K562 (cell line): ENCODE measurements around the gene PLCG2. TPM values are rescaled to one million over a fixed set of nuclear protein-coding genes. Genes with fewer than 3 reads are reported as not detected.

Experiments used
- ATAC-seq: fragments of 200-7000 bp; cut with Tn5 transposase; 3 replicates; pipeline ENCODE4 v1.9.1; 2020; ENCODE audit warnings: moderate library complexity
- BruUV-seq: library from RNA; stranded (reverse); fragments of 400-500 nt; replicated peaks from 2 replicates; lab custom pipeline; 2021; lab: Mats Ljungman, UMichigan
- CTCF ChIA-PET: fragments of 300-600 bp; formaldehyde crosslinking; extraction: SDS; loops from one replicate; lab custom pipeline; 2021; ENCODE audit warnings: low intra/inter-chr PET ratio; lab: Yijun Ruan, JAX
- POLR2A ChIA-PET: fragments of 300-600, 350-650 bp; sonication (Branson Sonifier 250); formaldehyde crosslinking; extraction: SDS; loops from one replicate; lab custom pipeline; 2021; ENCODE audit warnings: antibody characterized with exemption, inconsistent platforms; lab: Yijun Ruan, JAX
- DNase-seq, 4 experiments: peaks; one replicate each; pipeline versions ENCODE4 v3.0.0 to v3.0.0-alpha.2; 2011 to 2018; ENCODE audit warnings: low spot score in 3 of 4, mixed read lengths in 3 of 4; ENCODE audit errors: extremely low read depth in 1 of 4
- FAIRE-seq: peaks from 2 replicates; lab custom pipeline; 2011; peaks lifted over from hg19 to GRCh38; lab: Jason Lieb, UNC
- H2AFZ ChIP-seq: 2 replicates; pipeline ENCODE4 v1.6.0; 2011; ENCODE audit warnings: low read depth, low read length, control low read depth, inconsistent platforms
- H3K27ac ChIP-seq: fragments of 200-600 bp; 3 replicates; pipeline ENCODE4 v1.8.0; 2011; ENCODE audit warnings: low read depth, mild to moderate bottlenecking, control low read depth, inconsistent platforms, low read length, moderate library complexity, mixed read lengths; ENCODE audit errors: extremely low read depth
- H3K27me3 ChIP-seq, 2 experiments: fragments of 300-600 bp in 1 of 2; 2 replicates in 1 of 2; 3 replicates in 1 of 2; pipeline versions ENCODE4 v1.6.0 to v1.8.0; 2011; ENCODE audit warnings: inconsistent platforms in 2 of 2, low read length in 2 of 2, mild to moderate bottlenecking in 1 of 2, mixed read lengths in 1 of 2, moderate library complexity in 1 of 2; ENCODE audit not compliant: control insufficient read depth in 2 of 2, insufficient read depth in 2 of 2
- H3K36me3 ChIP-seq: fragments of 300-600 bp; 3 replicates; pipeline ENCODE4 v1.8.0; 2011; ENCODE audit warnings: mild to moderate bottlenecking, low read length, inconsistent platforms; ENCODE audit not compliant: control insufficient read depth, insufficient read depth
- H3K4me1 ChIP-seq, 2 experiments: fragments of 200-600 bp in 1 of 2; replicated peaks in 1 of 2; 2 replicates in 1 of 2; 3 replicates in 1 of 2; pipeline versions ENCODE4 v1.5.1 to v1.8.0; 2011; ENCODE audit warnings: inconsistent platforms in 2 of 2, low read length in 2 of 2, mild to moderate bottlenecking in 1 of 2, mixed read lengths in 1 of 2, moderate library complexity in 1 of 2; ENCODE audit not compliant: control insufficient read depth in 2 of 2, insufficient read depth in 2 of 2
- H3K4me2 ChIP-seq: 2 replicates; pipeline ENCODE4 v1.6.1; 2011; ENCODE audit warnings: low read length, control low read depth, inconsistent platforms, mixed read lengths; ENCODE audit not compliant: insufficient read depth
- H3K4me3 ChIP-seq: fragments of 200-600 bp; sonication (generic), shearing (Covaris generic); 2 replicates; pipeline ENCODE4 v1.5.1; 2016; ENCODE audit warnings: control low read depth, inconsistent platforms
- H3K79me2 ChIP-seq: fragments of 200-600 bp; 3 replicates; pipeline ENCODE4 v1.8.0; 2011; ENCODE audit warnings: low read length, inconsistent platforms; ENCODE audit not compliant: control insufficient read depth, insufficient read depth
- H3K9ac ChIP-seq, 2 experiments: 2 replicates each; pipeline versions ENCODE4 v1.6.0 to v1.6.1; 2011; ENCODE audit warnings: low read depth in 2 of 2, low read length in 2 of 2, control low read depth in 1 of 2, inconsistent platforms in 1 of 2, mild to moderate bottlenecking in 1 of 2, mixed read lengths in 1 of 2; ENCODE audit not compliant: insufficient read depth in 1 of 2
- H3K9me1 ChIP-seq: one replicate; pipeline ENCODE4 v1.6.0; 2011; ENCODE audit warnings: inconsistent platforms, mild to moderate bottlenecking, low read length, moderate library complexity; ENCODE audit not compliant: control insufficient read depth, insufficient read depth
- H3K9me3 ChIP-seq: replicated peaks from 2 replicates; pipeline ENCODE4 v1.5.1; 2011; ENCODE audit warnings: low read depth, low read length, inconsistent platforms; ENCODE audit not compliant: control insufficient read depth, insufficient read depth
- H4K20me1 ChIP-seq: replicated peaks from 2 replicates; pipeline ENCODE4 v1.6.1; 2011; ENCODE audit warnings: low read length, inconsistent platforms, mixed read lengths; ENCODE audit not compliant: control insufficient read depth, insufficient read depth
- ARID3A ChIP-seq: IDR thresholded peaks from 2 replicates; pipeline ENCODE4 v1.6.1; 2012; ENCODE audit warnings: low read depth, low read length, improper control_type of control experiment, borderline replicate concordance
- BDP1 ChIP-seq: IDR thresholded peaks from 3 replicates; pipeline ENCODE4 v1.6.1; 2011; ENCODE audit not compliant: insufficient read length, insufficient read depth
- CBX3 ChIP-seq, 2 experiments: IDR thresholded peaks; 1 replicate in 1 of 2; 2 replicates in 1 of 2; pipeline ENCODE4 v1.6.1; 2012; ENCODE audit warnings: inconsistent platforms in 2 of 2, low read length in 2 of 2, borderline replicate concordance in 1 of 2, control low read depth in 1 of 2
- CEBPZ ChIP-seq: fragments of 150-350 bp; IDR thresholded peaks from 2 replicates; pipeline ENCODE4 v1.6.1; 2014; ENCODE audit warnings: low read depth, mild to moderate bottlenecking, low read length, borderline replicate concordance
- DEAF1 ChIP-seq: fragments of 450-650 bp; formaldehyde crosslinking; IDR thresholded peaks from 2 replicates; pipeline ENCODE4 v1.4.0; 2020; ENCODE audit warnings: mild to moderate bottlenecking, moderate library complexity
- FUS ChIP-seq: fragments of 200-400 bp; formaldehyde crosslinking; optimal IDR thresholded peaks from 2 replicates; pipeline ENCODE3; 2017; ENCODE audit warnings: low read depth, low read length
- KDM1A ChIP-seq, 2 experiments: fragments of 450-650 bp; IDR thresholded peaks; 2 replicates each; pipeline ENCODE4 v1.6.1; 2016; ENCODE audit warnings: mild to moderate bottlenecking in 2 of 2
- MCM7 ChIP-seq, 2 experiments: fragments of 450-650 bp; IDR thresholded peaks; 2 replicates each; pipeline ENCODE4 v1.6.1; 2016 to 2018
- NR0B1 ChIP-seq: fragments of 450-650 bp; IDR thresholded peaks from one replicate; pipeline ENCODE4 v1.6.1; 2018; ENCODE audit warnings: mild to moderate bottlenecking, moderate library complexity; ENCODE audit not compliant: partially characterized antibody
- RBM22 ChIP-seq: fragments of 200-400 bp; formaldehyde crosslinking; IDR thresholded peaks from 2 replicates; pipeline ENCODE4 v1.6.1; 2018; ENCODE audit warnings: low read length, low read depth; ENCODE audit not compliant: poor library complexity, severe bottlenecking
- SLC30A9 ChIP-seq: fragments of 250-450 bp; sonication (Bioruptor Pico); IDR thresholded peaks from 2 replicates; pipeline ENCODE4 v1.8.0; 2022; ENCODE audit warnings: mild to moderate bottlenecking, moderate library complexity
- ZNF395 ChIP-seq: fragments of 200-800 bp; sonication (Bioruptor generic); IDR thresholded peaks from 2 replicates; pipeline ENCODE4 v1.6.1; 2017; ENCODE audit warnings: missing genetic modification characterization, missing compliant biosample characterization
- WGBS: fragments of 100-300 bp; shearing (Covaris generic); methylation state at CpG from one replicate; pipeline ENCODE4 v1.1.6; 2016; ENCODE audit warnings: low coverage, mixed read lengths; ENCODE audit not compliant: insufficient coverage; ENCODE audit errors: missing lambda C conversion rate; 5-methylcytosine and 5-hydroxymethylcytosine counted together
- in situ Hi-C: fragments of 300-500 bp; cut with MboI; formaldehyde crosslinking; loops from 4 replicates; pipeline ENCODE4 v1.15.0; 2018; ENCODE audit warnings: inconsistent platforms, mixed read lengths
- intact Hi-C: fragments of 100-400 bp; cut with micrococcal nuclease; formaldehyde crosslinking; loops from 2 replicates; pipeline ENCODE4 v1.14.2; 2022
- polyA plus RNA-seq, 8 experiments: library from polyadenylated mRNA; depleted of rRNA in 4 of 8; stranded (reverse) in 5 of 8; unstranded in 3 of 8; fragments of >200 nt; fragmentation: Nextera tagmentation in 2 of 8; fragmentation: Illumina TruSeq in 1 of 8; extraction: Ambion mirVana in 2 of 8; extraction: Trizol in 1 of 8; gene quantifications; 2 replicates each; pipeline versions ENCODE4 v1.2.1 to v1.2.3, GENCODE V29; 2011 to 2014; ENCODE audit warnings: inconsistent platforms in 1 of 8, missing spikeins in 1 of 8
- total RNA-seq, 7 experiments: library from RNA; depleted of rRNA in 6 of 7; stranded (reverse); fragments of >200 nt in 6 of 7; fragmentation: Illumina TruSeq in 2 of 7; extraction: Trizol in 2 of 7; gene quantifications; 2 replicates each; pipeline versions ENCODE4 v1.2.1 to v1.2.3, GENCODE V29; 2011 to 2021; ENCODE audit warnings: low replicate concordance in 1 of 7

Gene PLCG2
- total and polyA plus RNA-seq, 9 of the 15 experiments (the other 6 are each of a cell fraction or from before 2014, with no cell fraction given) = 0.94 to 7.1 (median 3.1) TPM

- intact Hi-C loops (no loop called here), in situ Hi-C loops (no loop called here)
- Histone ChIP-seq H4K20me1 (no peaks in the 10 kb centered on the region), H3K4me3 (no peak overlapping the region), H3K79me2 (no peaks in the 10 kb centered on the region), H3K4me1 (peaks cover 0 to 6% of the 10 kb centered on the region in 2 experiments; a peak in 4 of 5 replicates), H3K27me3 (peaks cover 6 to 15% of the 10 kb centered on the region in 2 experiments; a peak in 4 of 5 replicates), H3K4me2 (no peak overlapping the region), H3K36me3 (no peaks in the 10 kb centered on the region), H3K27ac (no peak overlapping the region), H2AFZ (no peak overlapping the region), H3K9me3 (no peaks in the 10 kb centered on the region), H3K9ac (no peak overlapping the region), H3K9me1 (no peaks in the 10 kb centered on the region)
- DNase-seq (no peak), FAIRE-seq (no peak), ATAC-seq (no peak)
- 15% methylated on average over 5 of the region's 5 CpGs for WGBS
- BruUV-seq = no TSS peak
- POLR2A ChIA-PET = interaction anchor here (0.5 to 0.6 kb wide), 2 partner anchors 563 to 1810 kb away, joined by 3 read pairs; no protein-coding TSS in a partner anchor
- CTCF ChIA-PET = no interaction called here
- TF ChIP-seq RBM22 = no peak
- TF ChIP-seq MCM7 (IDR thresholded peaks at IDR 0.05) = no peak
- TF ChIP-seq KDM1A (IDR thresholded peaks at IDR 0.05) = peak in 1 of 2 experiments; percentile 48; a peak in 1 of 4 replicates
- TF ChIP-seq CBX3 (IDR thresholded peaks at IDR 0.05; ENCODE audit: borderline replicate concordance in 1 of 2, low read length in 2 of 2) = no peak
- TF ChIP-seq DEAF1 (CRISPR knock-in tag) = no peak
- no peak for TF ChIP-seq ARID3A
- no peak for TF ChIP-seq NR0B1
- TF ChIP-seq ZNF395 (CRISPR knock-in tag) = no peak
- no peak for TF ChIP-seq SLC30A9 (CRISPR knock-in tag)
- no peak for TF ChIP-seq FUS
- no peak for TF ChIP-seq BDP1
- TF ChIP-seq CEBPZ = no peak
Measured at GRCh38 chr16:81826523-81826922, 47.4 kb downstream of the PLCG2 start.
